Activated CD4-positive, alpha-beta T cell treated with anti-CD3 and anti-CD28 coated beads, Interleukin-2, amount 50 U/mL, for 24 hours (primary cell): ENCODE data around the gene CTXN1.
A peak's percentile ranks its signal among the peaks of the same experiment; 100 is the strongest.
"Not testable (repeated sequence)": the region's sequence is repeated elsewhere in the genome, so short reads cannot be mapped to it uniquely, and the experiment has no call there.

Source experiments
- DNase-seq, 2 donors: peaks; one replicate each; pipeline ENCODE4 v3.0.0-alpha.2; 2020; ENCODE audit warnings: low read depth in 1 of 2, low spot score in 1 of 2

Gene CTXN1

GRCh38 chr19:7926727-7927604, 1.0 kb upstream of the CTXN1 start:
- DNase-seq: no peak

GRCh38 chr19:7925171-7925851, 624 bp downstream of the CTXN1 start:
- DNase-seq: peak; percentile 44 to 67

- no peak for DNase-seq
Measured at GRCh38 chr19:7924651-7925170, 1.2 kb downstream of the CTXN1 start.

- no peak for DNase-seq
Measured at GRCh38 chr19:7924241-7924640, 1.7 kb downstream of the CTXN1 start.

GRCh38 chr19:7923295-7924191, 2.4 kb downstream of the CTXN1 start:
- no peak for DNase-seq

- no peak for DNase-seq
Measured at GRCh38 chr19:7922836-7923195, 3.1 kb downstream of the CTXN1 start.

GRCh38 chr19:7921967-7922835, 3.7 kb downstream of the CTXN1 start:
- no peak for DNase-seq

GRCh38 chr19:7921302-7921966, 4.5 kb downstream of the CTXN1 start:
- DNase-seq: no peak

- DNase-seq: peak; percentile 97 to 99
Measured at GRCh38 chr19:7920519-7921301, 5.2 kb downstream of the CTXN1 start.

- DNase-seq: peak; percentile 95 to 96
Measured at GRCh38 chr19:7919610-7920518, 6.1 kb downstream of the CTXN1 start, which contains the start of gene SNAPC2. Gene SNAPC2 (plus strand): TSS chr19:7920338. CDS start chr19:7920367, 29 bp downstream.

- DNase-seq: no peak
Measured at GRCh38 chr19:7918615-7919421, 7.1 kb downstream of the CTXN1 start.

GRCh38 chr19:7918062-7918614, 7.8 kb downstream of the CTXN1 start:
- not testable (repeated sequence) for DNase-seq

GRCh38 chr19:7917267-7918061, 8.5 kb downstream of the CTXN1 start:
- no peak for DNase-seq

GRCh38 chr19:7916955-7917266, 9.0 kb downstream of the CTXN1 start:
- no peak for DNase-seq

- DNase-seq: peak in 1 of 2 donors; percentile 46
Measured at GRCh38 chr19:7916103-7916954, 9.6 kb downstream of the CTXN1 start.
